OCI-LY7 (cell line): ENCODE results near the gene CLMP. TPM values are rescaled to one million over a fixed set of nuclear protein-coding genes. Genes with fewer than 3 reads are reported as not detected.
A peak's percentile ranks its signal among the peaks of the same experiment; 100 is the strongest.

Experiments used
- BruUV-seq: library from RNA; stranded (reverse); fragments of 400-500 nt; replicated peaks from 2 replicates; lab custom pipeline; 2021; lab: Mats Ljungman, UMichigan
- CTCF ChIA-PET: fragments of 300-600 bp; sonication (Branson Sonifier 250); formaldehyde crosslinking; loops from one replicate; lab custom pipeline; 2022; ENCODE audit warnings: antibody characterized with exemption; ENCODE audit not compliant: unreplicated experiment; lab: Charles Lee
- POLR2A ChIA-PET: fragments of 300-600 bp; sonication (Branson Sonifier 250); formaldehyde crosslinking; loops from one replicate; lab custom pipeline; 2022; ENCODE audit warnings: antibody characterized with exemption; lab: Charles Lee
- DNase-seq: peaks from one replicate; pipeline ENCODE4 v3.0.0-alpha.2; 2015; ENCODE audit warnings: low spot score
- H2AFZ ChIP-seq: fragments of 200-600 bp; sonication (generic), shearing (Covaris generic); 2 replicates; pipeline ENCODE4 v1.6.1; 2014; ENCODE audit warnings: mild to moderate bottlenecking, antibody characterized with exemption, low read length, moderate library complexity
- H3K27ac ChIP-seq: fragments of 200-600 bp; sonication (generic); 2 replicates; pipeline ENCODE4 v1.5.1; 2014; ENCODE audit warnings: mixed run types, low read depth, mild to moderate bottlenecking, moderate library complexity, low read length, inconsistent platforms; ENCODE audit not compliant: poor library complexity, severe bottlenecking
- H3K36me3 ChIP-seq: fragments of 200-600 bp; sonication (generic); 2 replicates; pipeline ENCODE4 v1.6.1; 2014; ENCODE audit warnings: mild to moderate bottlenecking, antibody characterized with exemption, low read length, moderate library complexity, mixed read lengths; ENCODE audit not compliant: insufficient read depth
- H3K4me1 ChIP-seq: fragments of 200-600 bp; sonication (generic); 2 replicates; pipeline ENCODE4 v1.5.1; 2014; ENCODE audit warnings: mild to moderate bottlenecking, low read length; ENCODE audit not compliant: insufficient read depth, poor library complexity, severe bottlenecking
- H3K4me2 ChIP-seq: fragments of 200-600 bp; sonication (generic); 2 replicates; pipeline ENCODE4 v1.6.1; 2014; ENCODE audit warnings: mild to moderate bottlenecking, low read length
- H3K4me3 ChIP-seq: fragments of 200-600 bp; sonication (generic); 2 replicates; pipeline ENCODE4 v1.5.1; 2014; ENCODE audit warnings: mild to moderate bottlenecking, low read depth, low read length; ENCODE audit not compliant: poor library complexity, severe bottlenecking
- H3K79me2 ChIP-seq: fragments of 200-600 bp; sonication (generic); 2 replicates; pipeline ENCODE4 v1.6.1; 2016; ENCODE audit warnings: low read depth, mild to moderate bottlenecking, low read length, moderate library complexity, mixed read lengths; ENCODE audit not compliant: insufficient read depth
- H3K9me2 ChIP-seq: fragments of 200-600 bp; sonication (generic); 2 replicates; pipeline ENCODE4 v1.6.1; 2016; ENCODE audit warnings: mild to moderate bottlenecking, low read length, mixed read lengths; ENCODE audit not compliant: insufficient read depth
- H3K9me3 ChIP-seq: fragments of 200-600 bp; sonication (generic); 2 replicates; pipeline ENCODE4 v1.6.1; 2014; ENCODE audit warnings: mild to moderate bottlenecking, mixed run types, low read length, mixed read lengths
- H4K20me1 ChIP-seq: fragments of 200-600 bp; sonication (generic); 2 replicates; pipeline ENCODE4 v1.6.1; 2014; ENCODE audit warnings: mild to moderate bottlenecking, antibody characterized with exemption, low read length, moderate library complexity, mixed read lengths; ENCODE audit not compliant: insufficient read depth
- EZH2phosphoT487 ChIP-seq: fragments of 200-600 bp; sonication (generic); IDR thresholded peaks from 2 replicates; pipeline ENCODE4 v1.6.1; 2018; ENCODE audit warnings: low read depth, borderline replicate concordance, mild to moderate bottlenecking, mixed run types, antibody characterized with exemption, low read length, moderate library complexity, mixed read lengths
- intact Hi-C: fragments of 100-400 bp; cut with micrococcal nuclease; formaldehyde crosslinking; loops from one replicate; pipeline ENCODE4 v1.10.0; 2022; ENCODE audit not compliant: unreplicated experiment
- total RNA-seq, 2 experiments: library from RNA; depleted of rRNA in 1 of 2; stranded (reverse); fragments of >200 nt in 1 of 2; shearing (Covaris generic) in 1 of 2; gene quantifications; 2 replicates each; pipeline ENCODE4 v1.2.3, GENCODE V29; 2014 to 2022
- TF ChIP-seq, protein P1 (sequence below): fragments of 200-600 bp; sonication (generic); conservative IDR thresholded peaks from 2 replicates; pipeline ENCODE4 v1.5.1; 2014; ENCODE audit warnings: mild to moderate bottlenecking, antibody characterized with exemption, low read length, moderate library complexity, mixed read lengths

Gene CLMP
- total RNA-seq, 2 experiments from 2014 or later, result not detected

DNA sequence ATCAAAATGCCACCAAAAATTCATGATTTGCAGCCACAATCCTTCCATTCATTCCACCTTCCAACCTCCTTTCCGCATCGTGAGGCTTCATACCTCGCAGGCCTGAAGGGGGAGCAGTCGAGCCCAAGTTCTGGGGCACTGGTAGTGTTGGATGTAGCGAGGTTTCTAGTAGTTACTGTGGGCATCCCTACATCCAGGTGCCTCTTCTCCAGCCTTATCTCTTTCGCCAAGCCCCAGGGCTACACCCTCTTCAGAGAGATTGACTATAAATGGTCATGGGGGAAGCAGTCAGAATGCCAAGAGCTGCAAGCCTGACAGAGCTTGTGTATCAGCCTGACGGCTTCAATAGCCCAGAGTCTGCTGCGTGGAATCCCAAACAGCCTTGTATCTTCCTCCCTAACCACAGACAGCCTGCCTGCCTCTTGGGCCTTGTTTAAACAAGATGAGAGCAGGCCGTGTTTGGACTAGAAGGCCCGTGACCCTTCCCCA is 28.9 kb downstream of the CLMP start:
- BruUV-seq, result no TSS peak
- CTCF ChIA-PET, result no interaction called here
- TF ChIP-seq EZH2phosphoT487, result no peak
- TF ChIP-seq, protein P1, sequence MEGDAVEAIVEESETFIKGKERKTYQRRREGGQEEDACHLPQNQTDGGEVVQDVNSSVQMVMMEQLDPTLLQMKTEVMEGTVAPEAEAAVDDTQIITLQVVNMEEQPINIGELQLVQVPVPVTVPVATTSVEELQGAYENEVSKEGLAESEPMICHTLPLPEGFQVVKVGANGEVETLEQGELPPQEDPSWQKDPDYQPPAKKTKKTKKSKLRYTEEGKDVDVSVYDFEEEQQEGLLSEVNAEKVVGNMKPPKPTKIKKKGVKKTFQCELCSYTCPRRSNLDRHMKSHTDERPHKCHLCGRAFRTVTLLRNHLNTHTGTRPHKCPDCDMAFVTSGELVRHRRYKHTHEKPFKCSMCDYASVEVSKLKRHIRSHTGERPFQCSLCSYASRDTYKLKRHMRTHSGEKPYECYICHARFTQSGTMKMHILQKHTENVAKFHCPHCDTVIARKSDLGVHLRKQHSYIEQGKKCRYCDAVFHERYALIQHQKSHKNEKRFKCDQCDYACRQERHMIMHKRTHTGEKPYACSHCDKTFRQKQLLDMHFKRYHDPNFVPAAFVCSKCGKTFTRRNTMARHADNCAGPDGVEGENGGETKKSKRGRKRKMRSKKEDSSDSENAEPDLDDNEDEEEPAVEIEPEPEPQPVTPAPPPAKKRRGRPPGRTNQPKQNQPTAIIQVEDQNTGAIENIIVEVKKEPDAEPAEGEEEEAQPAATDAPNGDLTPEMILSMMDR, result peak; percentile 74
- no peaks in the 10 kb centered on the region for H3K9me3 ChIP-seq
- H3K79me2 ChIP-seq, result no peaks in the 10 kb centered on the region
- H3K27ac ChIP-seq, result no peak overlapping the region
- H2AFZ ChIP-seq, result no peak overlapping the region
- H3K9me2 ChIP-seq, result no peaks in the 10 kb centered on the region
- POLR2A ChIA-PET, result no interaction called here
- H3K4me2 ChIP-seq, result no peak overlapping the region
- H3K4me3 ChIP-seq, result no peak overlapping the region
- intact Hi-C loops, result no loop called here
- H3K36me3 ChIP-seq, result no peaks in the 10 kb centered on the region
- H3K4me1 ChIP-seq, result no peaks in the 10 kb centered on the region
- peak; percentile 4 for DNase-seq
- H4K20me1 ChIP-seq, result no peaks in the 10 kb centered on the region

- no peak for TF ChIP-seq EZH2phosphoT487
- TF ChIP-seq, protein P1, result no peak
- Histone ChIP-seq H3K9me2 (no peaks in the 10 kb centered on the region), H3K9me3 (no peaks in the 10 kb centered on the region), H3K27ac (no peak overlapping the region), H3K4me3 (no peak overlapping the region), H3K79me2 (no peaks in the 10 kb centered on the region), H2AFZ (no peak overlapping the region), H3K4me2 (no peak overlapping the region), H3K4me1 (no peaks in the 10 kb centered on the region), H3K36me3 (no peaks in the 10 kb centered on the region), H4K20me1 (no peaks in the 10 kb centered on the region)
- ChIA-PET POLR2A (interaction anchor here (1.1 kb wide), 1 partner anchor 189 kb away, joined by 3 read pairs; no protein-coding TSS in a partner anchor), CTCF (no interaction called here)
- DNase-seq, result no peak
- intact Hi-C loops, result no loop called here
- BruUV-seq, result no TSS peak
Observed at GRCh38 chr11:123164732-123165450, 30.2 kb downstream of the CLMP start.

GRCh38 chr11:123163621-123164020 is 31.4 kb downstream of the CLMP start:
- no TSS peak for BruUV-seq
- no peak overlapping the region for H3K4me3 ChIP-seq
- intact Hi-C loops, result no loop called here
- H3K36me3 ChIP-seq, result no peaks in the 10 kb centered on the region
- ChIA-PET POLR2A (interaction anchor here (0.5 to 1.1 kb wide), 2 partner anchors 118 to 190 kb away, joined by 3 to 7 read pairs; no protein-coding TSS in a partner anchor), CTCF (no interaction called here)
- H3K4me1 ChIP-seq, result no peaks in the 10 kb centered on the region
- H3K9me3 ChIP-seq, result no peaks in the 10 kb centered on the region
- H3K9me2 ChIP-seq, result no peaks in the 10 kb centered on the region
- no peaks in the 10 kb centered on the region for H3K79me2 ChIP-seq
- H3K27ac ChIP-seq, result no peak overlapping the region
- no peak overlapping the region for H2AFZ ChIP-seq
- TF ChIP-seq, protein P1, result peak; percentile 42
- no peak for TF ChIP-seq EZH2phosphoT487
- H4K20me1 ChIP-seq, result no peaks in the 10 kb centered on the region
- no peak overlapping the region for H3K4me2 ChIP-seq
- DNase-seq, result no peak
